ENCODE results near the gene LMCD1. TPM values are rescaled to one million over a fixed set of nuclear protein-coding genes. Genes with fewer than 3 reads are reported as not detected.
A peak's percentile ranks its signal among the peaks of the same experiment; 100 is the strongest.

LMCD1 gene
- total RNA-seq, 4 donors from 2014 or later: 1.6 to 90.8 (median 12.3) TPM

DNA sequence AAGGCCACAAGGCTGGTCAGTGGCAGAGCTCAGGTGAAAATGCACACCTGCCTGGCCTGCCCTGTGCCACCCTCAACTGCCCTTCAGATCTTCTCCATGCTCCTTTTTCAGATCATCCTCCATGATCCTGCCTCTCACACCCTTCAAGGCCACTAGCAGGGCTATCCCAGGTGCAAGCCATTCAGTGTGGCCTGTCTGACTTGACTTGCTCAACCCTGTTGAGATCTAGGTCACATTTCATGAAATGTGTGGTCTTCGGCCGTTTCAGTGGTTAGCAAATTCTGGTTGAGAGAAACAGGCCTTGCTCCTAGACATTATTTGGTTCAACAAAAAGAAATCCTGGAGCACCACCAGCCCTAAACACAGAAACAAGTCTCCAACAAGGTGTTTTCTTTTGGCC lies 26.6 kb upstream of the LMCD1 start:
- Histone ChIP-seq H3K4me1 (no peaks in the 10 kb centered on the region), H3K9me3 (no peaks in the 10 kb centered on the region), H3K27me3 (no peaks in the 10 kb centered on the region), H3K36me3 (no peaks in the 10 kb centered on the region), H3K4me3 (no peak overlapping the region), H3K27ac (no peak overlapping the region)
- DNase-seq: no peak
- TF ChIP-seq, protein P1, sequence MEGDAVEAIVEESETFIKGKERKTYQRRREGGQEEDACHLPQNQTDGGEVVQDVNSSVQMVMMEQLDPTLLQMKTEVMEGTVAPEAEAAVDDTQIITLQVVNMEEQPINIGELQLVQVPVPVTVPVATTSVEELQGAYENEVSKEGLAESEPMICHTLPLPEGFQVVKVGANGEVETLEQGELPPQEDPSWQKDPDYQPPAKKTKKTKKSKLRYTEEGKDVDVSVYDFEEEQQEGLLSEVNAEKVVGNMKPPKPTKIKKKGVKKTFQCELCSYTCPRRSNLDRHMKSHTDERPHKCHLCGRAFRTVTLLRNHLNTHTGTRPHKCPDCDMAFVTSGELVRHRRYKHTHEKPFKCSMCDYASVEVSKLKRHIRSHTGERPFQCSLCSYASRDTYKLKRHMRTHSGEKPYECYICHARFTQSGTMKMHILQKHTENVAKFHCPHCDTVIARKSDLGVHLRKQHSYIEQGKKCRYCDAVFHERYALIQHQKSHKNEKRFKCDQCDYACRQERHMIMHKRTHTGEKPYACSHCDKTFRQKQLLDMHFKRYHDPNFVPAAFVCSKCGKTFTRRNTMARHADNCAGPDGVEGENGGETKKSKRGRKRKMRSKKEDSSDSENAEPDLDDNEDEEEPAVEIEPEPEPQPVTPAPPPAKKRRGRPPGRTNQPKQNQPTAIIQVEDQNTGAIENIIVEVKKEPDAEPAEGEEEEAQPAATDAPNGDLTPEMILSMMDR (IDR thresholded peaks at IDR 0.05): no peak
- no peak for TF ChIP-seq POLR2A (IDR thresholded peaks at IDR 0.05)

DNA sequence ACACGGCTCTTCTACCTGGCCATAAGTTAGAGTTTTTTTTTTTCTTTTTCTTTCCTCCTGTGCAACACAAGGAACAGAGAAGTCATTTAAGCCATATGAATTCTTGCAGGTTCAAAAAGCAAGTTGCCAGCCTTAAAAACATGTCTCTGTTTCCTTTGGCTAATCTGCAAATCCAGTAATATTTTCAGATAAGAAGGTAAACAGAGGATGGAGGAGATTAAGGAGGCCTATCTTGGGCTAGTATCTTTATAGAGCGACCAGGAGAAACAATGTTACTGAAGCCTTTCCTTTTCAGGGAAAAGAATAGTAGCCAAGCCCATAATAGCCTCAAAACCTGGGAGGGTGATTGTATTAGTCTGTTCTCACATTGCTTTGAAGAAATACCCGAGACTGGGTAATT lies 20.9 kb upstream of the LMCD1 start:
- Histone ChIP-seq H3K36me3 (no peaks in the 10 kb centered on the region), H3K4me1 (peaks cover 0 to 4% (median 0%) of the 10 kb centered on the region in 4 donors), H3K27ac (no peak overlapping the region), H3K27me3 (no peaks in the 10 kb centered on the region), H3K4me3 (no peak overlapping the region), H3K9me3 (no peaks in the 10 kb centered on the region)
- no peak for TF ChIP-seq POLR2A (IDR thresholded peaks at IDR 0.05)
- TF ChIP-seq, protein P1 (IDR thresholded peaks at IDR 0.05): no peak
- no peak for DNase-seq

DNA sequence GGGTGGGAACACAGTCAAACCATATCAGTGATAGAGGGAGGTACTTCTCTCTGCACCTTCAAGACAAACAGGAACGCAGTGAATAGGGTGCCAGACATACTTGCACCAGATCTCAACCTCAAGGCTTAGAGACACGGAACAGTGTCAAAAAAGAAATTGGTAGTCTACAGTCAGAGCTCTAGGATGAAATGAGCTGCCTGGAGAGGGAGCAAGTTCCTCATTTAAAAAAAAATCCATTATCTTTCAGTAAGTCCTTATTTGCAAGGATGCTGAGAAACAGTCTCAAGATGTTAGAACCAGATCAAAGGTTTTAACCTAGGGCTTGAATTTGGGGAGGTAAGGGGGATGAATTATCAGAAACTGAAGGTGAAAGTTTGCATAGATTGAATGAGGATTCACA lies 20.2 kb upstream of the LMCD1 start:
- no peaks in the 10 kb centered on the region for H3K36me3 ChIP-seq
- no peak for DNase-seq
- TF ChIP-seq POLR2A (IDR thresholded peaks at IDR 0.05): no peak
- TF ChIP-seq, protein P1 (IDR thresholded peaks at IDR 0.05): no peak
- no peaks in the 10 kb centered on the region for H3K27me3 ChIP-seq
- H3K9me3 ChIP-seq: no peaks in the 10 kb centered on the region
- peak overlapping the region in 1 of 4 donors; percentile 42 for H3K27ac ChIP-seq
- H3K4me1 ChIP-seq: peaks cover 0 to 4% (median 0%) of the 10 kb centered on the region in 4 donors
- no peak overlapping the region for H3K4me3 ChIP-seq

DNA sequence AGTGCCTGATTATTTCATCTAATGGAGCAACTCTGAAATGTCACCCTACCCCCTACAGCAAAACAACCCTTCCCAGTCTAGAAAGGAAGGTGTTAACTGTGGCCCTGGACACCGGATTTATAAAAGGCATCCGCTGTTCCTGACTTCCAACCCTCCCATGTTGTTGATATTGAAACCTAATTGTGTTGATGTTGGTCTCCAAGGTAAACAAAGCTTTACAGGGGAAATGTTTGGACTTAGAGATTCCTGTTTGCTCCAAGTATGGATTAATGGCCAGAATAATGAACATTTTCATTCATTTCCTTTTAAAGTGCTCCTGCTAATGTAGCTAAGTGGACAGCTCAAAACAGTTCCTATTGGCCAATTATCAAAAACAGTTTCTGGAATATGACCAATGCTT lies 19.4 kb upstream of the LMCD1 start:
- no peak for DNase-seq
- H3K4me3 ChIP-seq: no peak overlapping the region
- no peak for TF ChIP-seq POLR2A (IDR thresholded peaks at IDR 0.05)
- TF ChIP-seq, protein P1 (IDR thresholded peaks at IDR 0.05): no peak
- H3K4me1 ChIP-seq: peaks cover 0 to 4% (median 0%) of the 10 kb centered on the region in 4 donors
- H3K27ac ChIP-seq: peak overlapping the region in 2 of 4 donors; percentile 42 to 67
- no peaks in the 10 kb centered on the region for H3K27me3 ChIP-seq
- H3K36me3 ChIP-seq: no peaks in the 10 kb centered on the region
- H3K9me3 ChIP-seq: no peaks in the 10 kb centered on the region

DNA sequence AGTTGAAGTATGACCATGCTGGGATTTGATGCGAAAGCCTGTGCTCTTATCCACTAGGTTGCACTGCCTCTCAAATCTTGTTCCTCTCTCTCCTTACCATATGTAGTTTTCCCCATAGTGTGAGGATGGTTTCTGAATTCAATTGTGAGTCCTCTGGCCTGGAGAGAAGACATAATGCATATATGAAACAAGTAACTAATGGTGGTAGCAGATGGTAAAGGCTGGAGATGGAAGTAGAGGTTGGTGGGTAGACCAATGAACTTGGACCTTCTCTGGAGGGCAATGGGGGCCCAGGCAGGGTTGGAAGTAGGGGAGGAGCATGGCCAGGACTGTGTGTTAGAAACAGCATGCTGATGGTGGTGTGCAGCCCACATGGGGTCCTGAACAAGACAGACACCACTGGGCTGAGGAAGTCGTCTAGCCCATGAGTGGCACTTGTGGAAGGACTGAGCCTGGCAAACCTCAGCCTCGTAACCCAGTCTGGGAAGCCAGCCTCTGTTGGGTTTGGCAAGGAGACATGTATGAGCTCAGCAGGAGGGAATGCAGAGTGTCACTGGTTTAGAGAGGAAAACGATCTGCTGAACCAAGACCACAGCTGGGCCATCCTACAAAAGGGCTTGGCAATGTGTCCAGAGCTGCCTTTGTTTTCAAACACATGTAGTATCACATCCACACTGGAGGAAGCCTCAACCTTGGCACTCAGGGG lies 18.5 kb upstream of the LMCD1 start:
- Histone ChIP-seq H3K27ac (peak overlapping the region; percentile 21 to 67 (median 43)), H3K9me3 (no peaks in the 10 kb centered on the region), H3K36me3 (no peaks in the 10 kb centered on the region), H3K4me1 (peaks cover 0 to 4% (median 0%) of the 10 kb centered on the region in 4 donors), H3K4me3 (no peak overlapping the region), H3K27me3 (no peaks in the 10 kb centered on the region)
- TF ChIP-seq POLR2A (IDR thresholded peaks at IDR 0.05): no peak
- TF ChIP-seq, protein P1 (IDR thresholded peaks at IDR 0.05): no peak
- DNase-seq: peak in 1 of 3 donors; percentile 58
